HL-60 (cell line): ENCODE results near the gene TPM2.

ENCODE experiments used
- DNase-seq, 2 experiments: peaks; one replicate each; pipeline ENCODE4 v3.0.0-alpha.2; 2010 to 2020; ENCODE audit warnings: low read depth in 1 of 2, low spot score in 1 of 2
- H3K27ac ChIP-seq: fragments of 250-450 bp; sonication (Bioruptor Pico); replicated peaks from 2 replicates; pipeline ENCODE4 v1.5.1; 2020; ENCODE audit warnings: mild to moderate bottlenecking, moderate library complexity
- H3K27me3 ChIP-seq: fragments of 250-450 bp; sonication (Bioruptor Pico); 2 replicates; pipeline ENCODE4 v1.5.1; 2021; ENCODE audit warnings: mild to moderate bottlenecking, moderate library complexity; ENCODE audit not compliant: insufficient read depth, poor library complexity, severe bottlenecking
- H3K4me3 ChIP-seq: replicated peaks from 2 replicates; pipeline ENCODE4 v1.5.1; 2011; ENCODE audit warnings: mild to moderate bottlenecking, control low read depth, low read length; ENCODE audit not compliant: insufficient read depth
- GABPA ChIP-seq: IDR thresholded peaks from 2 replicates; pipeline ENCODE4 v1.6.1; 2012; ENCODE audit warnings: low read depth
- POLR2AphosphoS5 ChIP-seq: IDR thresholded peaks from 2 replicates; pipeline ENCODE4 v1.6.1; 2012; ENCODE audit warnings: low read depth
- SPI1 ChIP-seq: IDR thresholded peaks from 2 replicates; pipeline ENCODE4 v1.6.1; 2012; ENCODE audit warnings: low read depth, mild to moderate bottlenecking, borderline replicate concordance
- TF ChIP-seq, protein P1 (sequence below): IDR thresholded peaks from one replicate; pipeline ENCODE4 v1.5.1; 2011; ENCODE audit warnings: low read length, control low read depth, inconsistent platforms; ENCODE audit not compliant: insufficient read depth
- TF ChIP-seq, protein P2 (sequence below): IDR thresholded peaks from 2 replicates; pipeline ENCODE4 v1.6.1; 2012; ENCODE audit warnings: low read depth; ENCODE audit not compliant: insufficient replicate concordance

The TPM2 gene

DNA sequence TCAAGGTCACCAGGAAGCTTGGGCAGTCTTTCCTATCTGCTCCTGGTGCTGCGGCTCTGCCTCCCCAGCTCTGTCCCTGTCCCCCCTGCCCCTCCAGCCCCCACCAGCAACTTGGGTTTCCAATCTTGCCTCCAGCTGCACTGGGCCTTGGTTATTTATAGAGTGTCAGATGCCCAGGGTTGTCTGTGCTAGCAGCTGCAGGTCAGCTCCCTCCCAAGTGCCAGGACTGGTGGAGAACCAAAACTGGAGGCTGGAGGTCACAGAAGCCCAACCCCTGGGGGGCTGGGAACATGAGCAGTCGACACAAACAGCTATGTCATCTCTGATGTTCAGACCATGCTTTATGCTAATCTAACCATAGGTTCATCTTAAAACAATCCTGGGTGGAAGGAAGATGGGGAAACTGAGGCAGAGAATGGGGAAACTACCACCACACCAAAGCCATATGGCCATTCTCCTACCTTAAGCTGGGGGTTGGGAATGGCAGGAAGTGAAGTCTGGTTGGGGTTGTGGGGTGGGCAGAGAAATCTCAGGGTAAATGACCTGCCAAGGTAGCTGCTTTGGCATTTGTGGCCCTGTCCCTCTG lies 1.7 kb downstream of the TPM2 start:
- no peak for DNase-seq
- TF ChIP-seq, protein P1, sequence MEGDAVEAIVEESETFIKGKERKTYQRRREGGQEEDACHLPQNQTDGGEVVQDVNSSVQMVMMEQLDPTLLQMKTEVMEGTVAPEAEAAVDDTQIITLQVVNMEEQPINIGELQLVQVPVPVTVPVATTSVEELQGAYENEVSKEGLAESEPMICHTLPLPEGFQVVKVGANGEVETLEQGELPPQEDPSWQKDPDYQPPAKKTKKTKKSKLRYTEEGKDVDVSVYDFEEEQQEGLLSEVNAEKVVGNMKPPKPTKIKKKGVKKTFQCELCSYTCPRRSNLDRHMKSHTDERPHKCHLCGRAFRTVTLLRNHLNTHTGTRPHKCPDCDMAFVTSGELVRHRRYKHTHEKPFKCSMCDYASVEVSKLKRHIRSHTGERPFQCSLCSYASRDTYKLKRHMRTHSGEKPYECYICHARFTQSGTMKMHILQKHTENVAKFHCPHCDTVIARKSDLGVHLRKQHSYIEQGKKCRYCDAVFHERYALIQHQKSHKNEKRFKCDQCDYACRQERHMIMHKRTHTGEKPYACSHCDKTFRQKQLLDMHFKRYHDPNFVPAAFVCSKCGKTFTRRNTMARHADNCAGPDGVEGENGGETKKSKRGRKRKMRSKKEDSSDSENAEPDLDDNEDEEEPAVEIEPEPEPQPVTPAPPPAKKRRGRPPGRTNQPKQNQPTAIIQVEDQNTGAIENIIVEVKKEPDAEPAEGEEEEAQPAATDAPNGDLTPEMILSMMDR: no peak
- TF ChIP-seq SPI1 (no peak), GABPA (no peak), POLR2AphosphoS5 (no peak)
- TF ChIP-seq, protein P2, sequence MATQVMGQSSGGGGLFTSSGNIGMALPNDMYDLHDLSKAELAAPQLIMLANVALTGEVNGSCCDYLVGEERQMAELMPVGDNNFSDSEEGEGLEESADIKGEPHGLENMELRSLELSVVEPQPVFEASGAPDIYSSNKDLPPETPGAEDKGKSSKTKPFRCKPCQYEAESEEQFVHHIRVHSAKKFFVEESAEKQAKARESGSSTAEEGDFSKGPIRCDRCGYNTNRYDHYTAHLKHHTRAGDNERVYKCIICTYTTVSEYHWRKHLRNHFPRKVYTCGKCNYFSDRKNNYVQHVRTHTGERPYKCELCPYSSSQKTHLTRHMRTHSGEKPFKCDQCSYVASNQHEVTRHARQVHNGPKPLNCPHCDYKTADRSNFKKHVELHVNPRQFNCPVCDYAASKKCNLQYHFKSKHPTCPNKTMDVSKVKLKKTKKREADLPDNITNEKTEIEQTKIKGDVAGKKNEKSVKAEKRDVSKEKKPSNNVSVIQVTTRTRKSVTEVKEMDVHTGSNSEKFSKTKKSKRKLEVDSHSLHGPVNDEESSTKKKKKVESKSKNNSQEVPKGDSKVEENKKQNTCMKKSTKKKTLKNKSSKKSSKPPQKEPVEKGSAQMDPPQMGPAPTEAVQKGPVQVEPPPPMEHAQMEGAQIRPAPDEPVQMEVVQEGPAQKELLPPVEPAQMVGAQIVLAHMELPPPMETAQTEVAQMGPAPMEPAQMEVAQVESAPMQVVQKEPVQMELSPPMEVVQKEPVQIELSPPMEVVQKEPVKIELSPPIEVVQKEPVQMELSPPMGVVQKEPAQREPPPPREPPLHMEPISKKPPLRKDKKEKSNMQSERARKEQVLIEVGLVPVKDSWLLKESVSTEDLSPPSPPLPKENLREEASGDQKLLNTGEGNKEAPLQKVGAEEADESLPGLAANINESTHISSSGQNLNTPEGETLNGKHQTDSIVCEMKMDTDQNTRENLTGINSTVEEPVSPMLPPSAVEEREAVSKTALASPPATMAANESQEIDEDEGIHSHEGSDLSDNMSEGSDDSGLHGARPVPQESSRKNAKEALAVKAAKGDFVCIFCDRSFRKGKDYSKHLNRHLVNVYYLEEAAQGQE: no peak
- Histone ChIP-seq H3K4me3 (no peak overlapping the region), H3K27me3 (no peaks in the 10 kb centered on the region), H3K27ac (no peak overlapping the region)

DNA sequence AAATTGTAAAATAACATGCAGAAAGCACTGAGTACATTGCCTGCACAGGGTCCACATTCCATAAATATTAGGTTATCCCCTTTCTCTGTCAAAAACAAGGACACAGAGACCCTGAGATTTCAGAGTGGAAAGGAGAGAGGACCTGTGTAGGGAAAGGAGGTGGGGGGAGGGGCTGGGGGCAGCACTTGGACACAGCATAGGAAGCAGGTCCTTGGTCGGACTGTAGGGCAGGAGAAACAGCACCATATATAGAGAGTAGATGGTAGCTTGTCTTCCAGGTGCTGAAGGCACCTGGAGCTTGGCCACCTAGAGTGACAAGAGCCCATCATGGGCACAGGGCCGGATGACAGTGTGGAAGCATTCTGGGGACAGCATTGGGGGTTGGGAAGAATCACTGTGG lies 2.4 kb downstream of the TPM2 start:
- Histone ChIP-seq H3K27ac (no peak overlapping the region), H3K27me3 (no peaks in the 10 kb centered on the region), H3K4me3 (no peak overlapping the region)
- no peak for DNase-seq
- TF ChIP-seq SPI1 (no peak), GABPA (no peak), POLR2AphosphoS5 (no peak)
- TF ChIP-seq, protein P1: no peak
- TF ChIP-seq, protein P2: no peak

DNA sequence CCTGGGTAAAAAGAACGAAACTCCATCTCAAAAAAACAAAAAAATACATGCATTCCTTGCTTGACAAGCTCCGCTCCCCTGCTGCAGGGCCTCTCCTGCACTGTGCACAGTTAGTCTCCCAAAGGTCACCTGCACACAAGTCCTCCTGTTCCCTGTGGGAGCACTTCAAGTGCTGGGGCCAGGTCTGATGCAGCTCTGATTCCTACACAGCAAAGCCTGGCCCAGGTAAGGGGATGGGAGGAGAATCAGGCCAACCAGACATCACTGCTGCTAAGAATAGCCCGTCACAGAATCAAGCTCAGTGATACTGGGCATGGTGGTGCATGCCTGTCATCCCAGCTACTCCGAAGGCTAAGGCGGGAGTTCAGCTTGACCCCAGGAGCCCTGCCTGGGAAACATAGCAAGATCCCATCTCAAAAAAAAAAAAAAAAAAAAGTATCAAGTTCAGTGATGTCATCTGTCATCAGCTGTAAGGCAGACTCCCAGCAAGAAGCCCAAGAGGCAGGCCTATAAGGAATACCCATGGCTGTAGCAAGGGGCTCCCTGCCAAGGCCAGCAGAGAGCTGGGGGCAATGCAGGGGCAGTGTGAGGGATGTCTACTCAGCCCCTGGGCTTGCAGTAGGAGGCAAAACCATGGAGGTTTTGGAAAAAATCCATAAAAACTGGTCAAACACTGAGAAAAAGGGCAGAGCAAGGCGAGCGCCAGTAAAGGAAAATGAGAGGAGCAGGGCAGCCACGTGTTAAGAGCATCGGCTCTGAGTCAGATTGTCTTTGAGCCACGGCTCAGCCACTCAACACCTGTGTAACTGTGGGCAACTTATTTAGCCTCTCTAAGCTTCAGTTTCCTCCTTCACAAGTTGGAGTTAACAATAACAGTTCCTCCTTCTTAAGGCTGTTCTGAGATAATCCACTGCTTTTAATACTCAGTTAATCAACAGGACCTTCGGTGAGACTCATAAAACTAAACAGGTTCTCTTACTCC lies 3.2 kb downstream of the TPM2 start:
- TF ChIP-seq SPI1 (no peak), POLR2AphosphoS5 (no peak), GABPA (no peak)
- TF ChIP-seq, protein P1: no peak
- TF ChIP-seq, protein P2: no peak
- H3K27ac ChIP-seq: no peak overlapping the region
- H3K27me3 ChIP-seq: no peaks in the 10 kb centered on the region
- no peak overlapping the region for H3K4me3 ChIP-seq
- DNase-seq: no peak
